DLD1 (cell line): Measurements from ENCODE around the gene DNAH1.

Experiments
- in situ Hi-C: cut with HindIII; loops from 2 replicates; pipeline ENCODE4 v1.10.0; 2017; ENCODE audit warnings: low sequenced_read_pairs

The DNAH1 gene

GRCh38 chr3:52384019-52384761 lies 68.1 kb downstream of the DNAH1 start:
- in situ Hi-C loops = no loop called here

- in situ Hi-C loops = no loop called here
Measured at GRCh38 chr3:52385157-52385556, 69.0 kb downstream of the DNAH1 start.

GRCh38 chr3:52387481-52387880 lies 71.4 kb downstream of the DNAH1 start:
- in situ Hi-C loops = no loop called here

GRCh38 chr3:52388348-52388821 lies 72.3 kb downstream of the DNAH1 start:
- in situ Hi-C loops = no loop called here

- in situ Hi-C loops = no loop called here
Measured at GRCh38 chr3:52388933-52389332, 72.8 kb downstream of the DNAH1 start.

GRCh38 chr3:52391096-52391495 lies 75.0 kb downstream of the DNAH1 start:
- in situ Hi-C loops = no loop called here

- in situ Hi-C loops = no loop called here
Measured at GRCh38 chr3:52392216-52392930, 76.3 kb downstream of the DNAH1 start.

- in situ Hi-C loops = no loop called here
Measured at GRCh38 chr3:52393131-52393807, 77.2 kb downstream of the DNAH1 start.

- in situ Hi-C loops = no loop called here
Measured at GRCh38 chr3:52393959-52394670, 78.0 kb downstream of the DNAH1 start.

GRCh38 chr3:52394751-52395502 lies 78.8 kb downstream of the DNAH1 start:
- in situ Hi-C loops = no loop called here

GRCh38 chr3:52395503-52395865 lies 79.4 kb downstream of the DNAH1 start:
- in situ Hi-C loops = no loop called here

- in situ Hi-C loops = no loop called here
Measured at GRCh38 chr3:52396011-52396906, 80.1 kb downstream of the DNAH1 start.

- in situ Hi-C loops = no loop called here
Measured at GRCh38 chr3:52396907-52397591, 80.9 kb downstream of the DNAH1 start.

- in situ Hi-C loops = no loop called here
Measured at GRCh38 chr3:52397676-52398399, 81.7 kb downstream of the DNAH1 start.

- in situ Hi-C loops = no loop called here
Measured at GRCh38 chr3:52398670-52399081, 82.6 kb downstream of the DNAH1 start.

- in situ Hi-C loops = no loop called here
Measured at GRCh38 chr3:52399131-52399530, 83.0 kb downstream of the DNAH1 start.

GRCh38 chr3:52399593-52399992 lies 83.5 kb downstream of the DNAH1 start:
- in situ Hi-C loops = no loop called here

GRCh38 chr3:52400275-52400793 lies 84.2 kb downstream of the DNAH1 start:
- in situ Hi-C loops = no loop called here
